ENCODE measurements around the gene SLC6A11. TPM values are rescaled to one million over a fixed set of nuclear protein-coding genes. Genes with fewer than 3 reads are reported as not detected.

The SLC6A11 gene
- total RNA-seq, 1 experiment from 2014 or later: 1.5 TPM

GRCh38 chr3:10774825-10775224, 41.2 kb upstream of the SLC6A11 start:
- Histone ChIP-seq H3K14ac (ENCODE audit: insufficient read depth, low read length) (no peak overlapping the region), H3K23me2 (ENCODE audit: insufficient read length, low read depth, low read length, poor library complexity, severe bottlenecking) (no peaks in the 10 kb centered on the region), H3K4me2 (ENCODE audit: insufficient read depth, insufficient read length, low read length) (no peak overlapping the region), H3K79me1 (ENCODE audit: insufficient read depth, low read depth, low read length, poor library complexity, severe bottlenecking) (no peaks in the 10 kb centered on the region), H2BK20ac (ENCODE audit: low read depth, low read length, poor library complexity, severe bottlenecking) (no peak overlapping the region), H4K20me1 (ENCODE audit: control insufficient read depth, insufficient read depth, insufficient read length) (no peaks in the 10 kb centered on the region), H2BK120ac (ENCODE audit: low read depth, low read length, poor library complexity, severe bottlenecking) (no peak overlapping the region), H4K91ac (ENCODE audit: insufficient read length, low read depth, low read length) (no peak overlapping the region), H2BK5ac (ENCODE audit: insufficient read length, low read length) (no peak overlapping the region), H4K5ac (ENCODE audit: insufficient read length, low read depth, low read length) (no peak overlapping the region), H3K4ac (ENCODE audit: low read depth, low read length) (no peak overlapping the region), H3K18ac (ENCODE audit: insufficient read length, low read depth, low read length) (no peak overlapping the region), H2BK15ac (ENCODE audit: low read depth, low read length) (no peak overlapping the region), H3T11ph (ENCODE audit: low read length) (no peak overlapping the region), H3K9ac (ENCODE audit: extremely low read depth, insufficient read length, low read length) (no peak overlapping the region), H3K9me3 (ENCODE audit: control insufficient read depth, low read depth, low read length) (no peaks in the 10 kb centered on the region), H2BK12ac (ENCODE audit: insufficient read length, low read depth, low read length) (no peak overlapping the region), H2AK5ac (ENCODE audit: insufficient read length, low read length) (no peak overlapping the region), H3K56ac (ENCODE audit: insufficient read length, low read depth, low read length) (no peak overlapping the region), H4K8ac (replicated peaks; ENCODE audit: insufficient read length, low read depth, low read length) (no peak overlapping the region), H3K79me2 (ENCODE audit: insufficient read depth, low read length) (no peaks in the 10 kb centered on the region), H3K27ac (ENCODE audit: insufficient read length, low read depth, low read length) (no peak overlapping the region), H3K23ac (ENCODE audit: insufficient read length, low read depth, low read length) (no peak overlapping the region), H2AFZ (ENCODE audit: low read length) (no peak overlapping the region), H3K4me1 (ENCODE audit: insufficient read depth, low read length) (no peaks in the 10 kb centered on the region), H3K27me3 (ENCODE audit: insufficient read depth, low read length) (no peaks in the 10 kb centered on the region; the same call in 1 of the 2 replicates)
- DNase-seq: no peak
- WGBS (ENCODE audit: extremely low coverage, insufficient read length, low lambda C conversion rate): no CpG with 5 or more reads among the region's 8 CpGs
- 0 out of 4 replicates have a peak, but pooled peaks cover 0 to 3% of the 10 kb centered on the region in 2 experiments for H3K4me1 Mint-ChIP-seq
- no peaks in the 10 kb centered on the region for H3K9me3 Mint-ChIP-seq
- peaks cover 56% of the 10 kb centered on the region for H3K27me3 Mint-ChIP-seq (ENCODE audit: low read depth)
- no peak for TF ChIP-seq CTCF (conservative IDR thresholded peaks at IDR 0.05)
- H3K27ac Mint-ChIP-seq: no peak overlapping the region
- H3K4me3 Mint-ChIP-seq: no peak overlapping the region
- no peaks in the 10 kb centered on the region for H3K36me3 Mint-ChIP-seq (ENCODE audit: insufficient read depth in 1 of 3, low read depth in 3 of 3)
